ENCODE measurements around the gene CFI. TPM values are rescaled to one million over a fixed set of nuclear protein-coding genes. Genes with fewer than 3 reads are reported as not detected.

Gene CFI
- total and polyA plus RNA-seq, 2 of the 8 experiments (the other 6 are each of a cell fraction or from before 2014, with no cell fraction given): not detected

DNA sequence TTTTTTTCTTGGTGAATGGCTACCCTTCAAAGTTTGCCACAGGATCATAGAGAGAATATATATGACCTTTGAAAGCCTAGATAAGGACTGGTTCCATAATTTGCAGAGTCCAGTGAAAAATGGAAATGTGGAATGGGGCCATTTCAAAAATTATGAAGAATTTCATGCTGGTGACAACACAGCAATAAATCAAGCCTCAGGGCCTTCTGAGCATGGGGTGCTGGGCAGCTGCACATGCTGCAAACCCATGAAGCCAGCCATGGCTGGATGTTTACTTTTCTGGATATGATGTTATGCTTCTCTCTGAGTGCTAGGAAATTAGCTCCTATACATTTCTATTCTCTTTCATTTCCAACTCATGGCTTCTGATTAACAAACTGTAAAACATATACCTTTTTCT, 56.0 kb downstream of the CFI start (continued):
- TF ChIP-seq, protein P1, sequence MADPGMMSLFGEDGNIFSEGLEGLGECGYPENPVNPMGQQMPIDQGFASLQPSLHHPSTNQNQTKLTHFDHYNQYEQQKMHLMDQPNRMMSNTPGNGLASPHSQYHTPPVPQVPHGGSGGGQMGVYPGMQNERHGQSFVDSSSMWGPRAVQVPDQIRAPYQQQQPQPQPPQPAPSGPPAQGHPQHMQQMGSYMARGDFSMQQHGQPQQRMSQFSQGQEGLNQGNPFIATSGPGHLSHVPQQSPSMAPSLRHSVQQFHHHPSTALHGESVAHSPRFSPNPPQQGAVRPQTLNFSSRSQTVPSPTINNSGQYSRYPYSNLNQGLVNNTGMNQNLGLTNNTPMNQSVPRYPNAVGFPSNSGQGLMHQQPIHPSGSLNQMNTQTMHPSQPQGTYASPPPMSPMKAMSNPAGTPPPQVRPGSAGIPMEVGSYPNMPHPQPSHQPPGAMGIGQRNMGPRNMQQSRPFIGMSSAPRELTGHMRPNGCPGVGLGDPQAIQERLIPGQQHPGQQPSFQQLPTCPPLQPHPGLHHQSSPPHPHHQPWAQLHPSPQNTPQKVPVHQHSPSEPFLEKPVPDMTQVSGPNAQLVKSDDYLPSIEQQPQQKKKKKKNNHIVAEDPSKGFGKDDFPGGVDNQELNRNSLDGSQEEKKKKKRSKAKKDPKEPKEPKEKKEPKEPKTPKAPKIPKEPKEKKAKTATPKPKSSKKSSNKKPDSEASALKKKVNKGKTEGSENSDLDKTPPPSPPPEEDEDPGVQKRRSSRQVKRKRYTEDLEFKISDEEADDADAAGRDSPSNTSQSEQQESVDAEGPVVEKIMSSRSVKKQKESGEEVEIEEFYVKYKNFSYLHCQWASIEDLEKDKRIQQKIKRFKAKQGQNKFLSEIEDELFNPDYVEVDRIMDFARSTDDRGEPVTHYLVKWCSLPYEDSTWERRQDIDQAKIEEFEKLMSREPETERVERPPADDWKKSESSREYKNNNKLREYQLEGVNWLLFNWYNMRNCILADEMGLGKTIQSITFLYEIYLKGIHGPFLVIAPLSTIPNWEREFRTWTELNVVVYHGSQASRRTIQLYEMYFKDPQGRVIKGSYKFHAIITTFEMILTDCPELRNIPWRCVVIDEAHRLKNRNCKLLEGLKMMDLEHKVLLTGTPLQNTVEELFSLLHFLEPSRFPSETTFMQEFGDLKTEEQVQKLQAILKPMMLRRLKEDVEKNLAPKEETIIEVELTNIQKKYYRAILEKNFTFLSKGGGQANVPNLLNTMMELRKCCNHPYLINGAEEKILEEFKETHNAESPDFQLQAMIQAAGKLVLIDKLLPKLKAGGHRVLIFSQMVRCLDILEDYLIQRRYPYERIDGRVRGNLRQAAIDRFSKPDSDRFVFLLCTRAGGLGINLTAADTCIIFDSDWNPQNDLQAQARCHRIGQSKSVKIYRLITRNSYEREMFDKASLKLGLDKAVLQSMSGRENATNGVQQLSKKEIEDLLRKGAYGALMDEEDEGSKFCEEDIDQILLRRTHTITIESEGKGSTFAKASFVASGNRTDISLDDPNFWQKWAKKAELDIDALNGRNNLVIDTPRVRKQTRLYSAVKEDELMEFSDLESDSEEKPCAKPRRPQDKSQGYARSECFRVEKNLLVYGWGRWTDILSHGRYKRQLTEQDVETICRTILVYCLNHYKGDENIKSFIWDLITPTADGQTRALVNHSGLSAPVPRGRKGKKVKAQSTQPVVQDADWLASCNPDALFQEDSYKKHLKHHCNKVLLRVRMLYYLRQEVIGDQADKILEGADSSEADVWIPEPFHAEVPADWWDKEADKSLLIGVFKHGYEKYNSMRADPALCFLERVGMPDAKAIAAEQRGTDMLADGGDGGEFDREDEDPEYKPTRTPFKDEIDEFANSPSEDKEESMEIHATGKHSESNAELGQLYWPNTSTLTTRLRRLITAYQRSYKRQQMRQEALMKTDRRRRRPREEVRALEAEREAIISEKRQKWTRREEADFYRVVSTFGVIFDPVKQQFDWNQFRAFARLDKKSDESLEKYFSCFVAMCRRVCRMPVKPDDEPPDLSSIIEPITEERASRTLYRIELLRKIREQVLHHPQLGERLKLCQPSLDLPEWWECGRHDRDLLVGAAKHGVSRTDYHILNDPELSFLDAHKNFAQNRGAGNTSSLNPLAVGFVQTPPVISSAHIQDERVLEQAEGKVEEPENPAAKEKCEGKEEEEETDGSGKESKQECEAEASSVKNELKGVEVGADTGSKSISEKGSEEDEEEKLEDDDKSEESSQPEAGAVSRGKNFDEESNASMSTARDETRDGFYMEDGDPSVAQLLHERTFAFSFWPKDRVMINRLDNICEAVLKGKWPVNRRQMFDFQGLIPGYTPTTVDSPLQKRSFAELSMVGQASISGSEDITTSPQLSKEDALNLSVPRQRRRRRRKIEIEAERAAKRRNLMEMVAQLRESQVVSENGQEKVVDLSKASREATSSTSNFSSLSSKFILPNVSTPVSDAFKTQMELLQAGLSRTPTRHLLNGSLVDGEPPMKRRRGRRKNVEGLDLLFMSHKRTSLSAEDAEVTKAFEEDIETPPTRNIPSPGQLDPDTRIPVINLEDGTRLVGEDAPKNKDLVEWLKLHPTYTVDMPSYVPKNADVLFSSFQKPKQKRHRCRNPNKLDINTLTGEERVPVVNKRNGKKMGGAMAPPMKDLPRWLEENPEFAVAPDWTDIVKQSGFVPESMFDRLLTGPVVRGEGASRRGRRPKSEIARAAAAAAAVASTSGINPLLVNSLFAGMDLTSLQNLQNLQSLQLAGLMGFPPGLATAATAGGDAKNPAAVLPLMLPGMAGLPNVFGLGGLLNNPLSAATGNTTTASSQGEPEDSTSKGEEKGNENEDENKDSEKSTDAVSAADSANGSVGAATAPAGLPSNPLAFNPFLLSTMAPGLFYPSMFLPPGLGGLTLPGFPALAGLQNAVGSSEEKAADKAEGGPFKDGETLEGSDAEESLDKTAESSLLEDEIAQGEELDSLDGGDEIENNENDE (IDR thresholded peaks at IDR 0.05; ENCODE audit: insufficient replicate concordance, low read length): no peak
- TF ChIP-seq RNF2 (IDR thresholded peaks at IDR 0.05; ENCODE audit: borderline replicate concordance, low read depth, low read length, missing control alignments, poor library complexity, severe bottlenecking): no peak
- TF ChIP-seq SP2 (IDR thresholded peaks at IDR 0.05; ENCODE audit: low read length): no peak
- no peak for TF ChIP-seq HDAC6 (IDR thresholded peaks at IDR 0.05; ENCODE audit: low read depth, low read length)
- TF ChIP-seq EZH2 (IDR thresholded peaks at IDR 0.05; ENCODE audit: low read depth, low read length, severe bottlenecking): no peak

Measured in H1 (cell line).